DOHH2 (cell line): ENCODE data around the gene AUH.

Experiments
- H3F3A ChIP-seq: fragments of 200-600 bp; sonication (generic), shearing (Covaris generic); 2 replicates; pipeline ENCODE4 v1.6.0; 2016; ENCODE audit warnings: antibody characterized with exemption, mild to moderate bottlenecking; ENCODE audit not compliant: control insufficient read depth, insufficient read depth
- H3K27ac ChIP-seq: fragments of 200-600 bp; sonication (generic); 2 replicates; pipeline ENCODE4 v1.5.1; 2014; ENCODE audit warnings: low read depth, mild to moderate bottlenecking, low read length, moderate library complexity
- H3K27me3 ChIP-seq: fragments of 200-600 bp; sonication (generic); 2 replicates; pipeline ENCODE4 v1.6.1; 2014; ENCODE audit warnings: mild to moderate bottlenecking, low read length, mixed read lengths; ENCODE audit not compliant: control insufficient read depth
- H3K36me3 ChIP-seq: fragments of 200-600 bp; sonication (generic); 2 replicates; pipeline ENCODE4 v1.6.1; 2014; ENCODE audit warnings: mild to moderate bottlenecking, low read length, moderate library complexity, mixed read lengths; ENCODE audit not compliant: control insufficient read depth
- H3K4me1 ChIP-seq: fragments of 200-600 bp; sonication (generic); 2 replicates; pipeline ENCODE4 v1.6.1; 2014; ENCODE audit warnings: mild to moderate bottlenecking, low read length, mixed read lengths; ENCODE audit not compliant: control insufficient read depth
- H3K4me2 ChIP-seq: fragments of 200-600 bp; sonication (generic); 2 replicates; pipeline ENCODE4 v1.6.0; 2014; ENCODE audit warnings: mild to moderate bottlenecking, low read length, moderate library complexity
- H3K4me3 ChIP-seq: fragments of 200-600 bp; sonication (generic); 2 replicates; pipeline ENCODE4 v1.5.1; 2014; ENCODE audit warnings: mild to moderate bottlenecking, low read length, mixed read lengths
- H3K79me2 ChIP-seq: fragments of 200-600 bp; sonication (generic); 2 replicates; pipeline ENCODE4 v1.6.1; 2014; ENCODE audit warnings: mild to moderate bottlenecking, low read length, mixed read lengths; ENCODE audit not compliant: control insufficient read depth
- H3K9me2 ChIP-seq: fragments of 200-600 bp; sonication (generic); replicated peaks from 2 replicates; pipeline ENCODE4 v1.6.1; 2014; ENCODE audit warnings: mild to moderate bottlenecking, low read length, mixed read lengths; ENCODE audit not compliant: control insufficient read depth
- H3K9me3 ChIP-seq: fragments of 200-600 bp; sonication (generic); 2 replicates; pipeline ENCODE4 v1.6.1; 2014; ENCODE audit warnings: antibody characterized with exemption, low read length, mixed read lengths; ENCODE audit not compliant: control insufficient read depth, insufficient read depth
- H4K20me1 ChIP-seq: fragments of 200-600 bp; sonication (generic); 2 replicates; pipeline ENCODE4 v1.6.0; 2014; ENCODE audit warnings: low read depth, mild to moderate bottlenecking, antibody characterized with exemption, low read length, moderate library complexity; ENCODE audit not compliant: control insufficient read depth, insufficient read depth
- CTCF ChIP-seq: fragments of 200-600 bp; sonication (generic); IDR thresholded peaks from one replicate; pipeline ENCODE4 v1.5.1; 2014; ENCODE audit warnings: antibody characterized with exemption, mild to moderate bottlenecking, low read depth, low read length; ENCODE audit not compliant: poor library complexity, severe bottlenecking
- EZH2phosphoT487 ChIP-seq: fragments of 200-600 bp; sonication (generic); IDR thresholded peaks from 2 replicates; pipeline ENCODE4 v1.6.1; 2017; ENCODE audit warnings: borderline replicate concordance, mild to moderate bottlenecking, antibody characterized with exemption, low read length, moderate library complexity, mixed read lengths

Gene AUH

DNA sequence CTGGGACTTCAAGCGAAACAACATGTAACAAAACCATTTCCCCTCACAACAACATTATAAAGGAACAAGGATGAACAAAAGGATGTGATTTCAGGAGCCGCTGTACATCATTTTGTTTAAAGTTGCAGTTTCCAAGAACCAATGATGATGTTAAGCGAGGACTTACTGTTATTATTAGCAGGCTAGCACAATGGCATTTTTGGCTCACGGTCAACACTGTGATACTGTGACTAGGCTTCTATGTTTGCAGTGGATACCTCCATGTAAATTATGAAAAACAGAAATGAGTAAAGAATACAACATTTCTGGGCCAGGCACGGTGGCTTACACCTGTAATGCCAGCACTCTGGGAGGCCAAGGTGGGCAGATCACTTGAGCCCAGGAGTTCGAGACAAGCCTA, 113.0 kb downstream of the AUH start:
- TF ChIP-seq CTCF (no peak), EZH2phosphoT487 (no peak)
- H3K27ac ChIP-seq, result no peak overlapping the region
- H4K20me1 ChIP-seq, result no peaks in the 10 kb centered on the region
- no peaks in the 10 kb centered on the region for H3K27me3 ChIP-seq
- no peaks in the 10 kb centered on the region for H3K4me1 ChIP-seq
- H3F3A ChIP-seq, result no peaks in the 10 kb centered on the region
- H3K9me2 ChIP-seq, result no peaks in the 10 kb centered on the region
- H3K9me3 ChIP-seq, result no peaks in the 10 kb centered on the region
- no peak overlapping the region for H3K4me3 ChIP-seq
- H3K4me2 ChIP-seq, result no peak overlapping the region
- H3K79me2 ChIP-seq, result no peaks in the 10 kb centered on the region
- H3K36me3 ChIP-seq, result no peaks in the 10 kb centered on the region

DNA sequence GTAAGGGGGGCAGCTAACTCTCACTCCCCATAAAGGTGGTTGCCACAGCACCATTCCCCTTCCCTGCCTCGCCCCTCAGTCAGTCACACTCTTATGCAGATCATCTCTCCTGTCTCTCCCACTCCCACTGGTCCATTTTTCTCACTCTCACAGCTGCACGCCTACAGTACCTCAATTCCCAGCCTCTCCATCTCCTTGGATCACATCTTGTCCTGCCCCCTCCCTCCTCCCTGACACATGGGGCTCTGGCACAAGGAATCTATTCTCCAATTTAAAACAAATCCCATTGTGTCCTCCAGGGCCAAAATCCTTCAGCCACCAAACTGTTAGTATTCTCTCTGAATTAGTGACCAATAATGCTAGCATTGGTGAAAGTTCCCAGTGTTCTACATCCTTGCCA, 114.4 kb downstream of the AUH start:
- no peak overlapping the region for H3K4me3 ChIP-seq
- H3K4me1 ChIP-seq, result no peaks in the 10 kb centered on the region
- no peak overlapping the region for H3K27ac ChIP-seq
- no peaks in the 10 kb centered on the region for H4K20me1 ChIP-seq
- no peaks in the 10 kb centered on the region for H3K36me3 ChIP-seq
- H3K27me3 ChIP-seq, result no peaks in the 10 kb centered on the region
- no peaks in the 10 kb centered on the region for H3F3A ChIP-seq
- TF ChIP-seq CTCF, result no peak
- no peak for TF ChIP-seq EZH2phosphoT487
- no peaks in the 10 kb centered on the region for H3K9me3 ChIP-seq
- no peaks in the 10 kb centered on the region for H3K9me2 ChIP-seq
- no peak overlapping the region for H3K4me2 ChIP-seq
- H3K79me2 ChIP-seq, result no peaks in the 10 kb centered on the region

- no peak overlapping the region for H3K4me3 ChIP-seq
- H4K20me1 ChIP-seq, result no peaks in the 10 kb centered on the region
- H3K4me2 ChIP-seq, result no peak overlapping the region
- H3K27me3 ChIP-seq, result no peaks in the 10 kb centered on the region
- TF ChIP-seq EZH2phosphoT487 (no peak), CTCF (no peak)
- no peaks in the 10 kb centered on the region for H3K79me2 ChIP-seq
- H3K27ac ChIP-seq, result no peak overlapping the region
- H3K9me3 ChIP-seq, result no peaks in the 10 kb centered on the region
- no peaks in the 10 kb centered on the region for H3K4me1 ChIP-seq
- H3K9me2 ChIP-seq, result no peaks in the 10 kb centered on the region
- no peaks in the 10 kb centered on the region for H3F3A ChIP-seq
- no peaks in the 10 kb centered on the region for H3K36me3 ChIP-seq
Measured at GRCh38 chr9:91246846-91247245, 114.9 kb downstream of the AUH start.
